GM11168 (cell line): ENCODE measurements around the gene TMED9.
"Not testable (repeated sequence)": the region's sequence is repeated elsewhere in the genome, so short reads cannot be mapped to it uniquely, and the experiment has no call there.

Experiments
- in situ Hi-C: fragments of 300-500 bp; cut with MboI; formaldehyde crosslinking; loops from one replicate; pipeline ENCODE4 v1.12.0; 2022; ENCODE audit warnings: low sequenced_read_pairs; ENCODE audit not compliant: unreplicated experiment

Gene TMED9

GRCh38 chr5:177605078-177605477 lies 13.1 kb downstream of the TMED9 start:
- in situ Hi-C loops, result no loop called here

DNA sequence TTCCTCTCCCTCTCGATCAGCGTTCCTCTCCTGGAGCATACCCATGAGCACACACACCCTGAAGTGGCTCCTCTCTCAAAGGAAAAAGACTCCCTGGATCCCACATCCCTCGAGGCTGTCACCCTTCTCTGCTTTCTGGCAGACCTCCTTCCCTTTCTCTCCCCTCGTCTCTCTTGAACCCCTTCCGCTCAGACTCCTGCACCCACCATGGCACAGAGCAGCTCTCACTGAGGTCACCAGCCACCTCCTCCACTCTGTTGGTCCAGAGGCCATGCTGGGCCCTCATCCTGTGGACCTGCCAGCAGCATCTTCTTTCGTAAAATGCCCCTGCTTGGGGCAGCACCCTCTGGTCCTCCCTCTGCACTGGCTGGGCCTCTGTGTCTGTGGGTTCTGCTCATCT lies 13.7 kb downstream of the TMED9 start:
- in situ Hi-C loops, result no loop called here

DNA sequence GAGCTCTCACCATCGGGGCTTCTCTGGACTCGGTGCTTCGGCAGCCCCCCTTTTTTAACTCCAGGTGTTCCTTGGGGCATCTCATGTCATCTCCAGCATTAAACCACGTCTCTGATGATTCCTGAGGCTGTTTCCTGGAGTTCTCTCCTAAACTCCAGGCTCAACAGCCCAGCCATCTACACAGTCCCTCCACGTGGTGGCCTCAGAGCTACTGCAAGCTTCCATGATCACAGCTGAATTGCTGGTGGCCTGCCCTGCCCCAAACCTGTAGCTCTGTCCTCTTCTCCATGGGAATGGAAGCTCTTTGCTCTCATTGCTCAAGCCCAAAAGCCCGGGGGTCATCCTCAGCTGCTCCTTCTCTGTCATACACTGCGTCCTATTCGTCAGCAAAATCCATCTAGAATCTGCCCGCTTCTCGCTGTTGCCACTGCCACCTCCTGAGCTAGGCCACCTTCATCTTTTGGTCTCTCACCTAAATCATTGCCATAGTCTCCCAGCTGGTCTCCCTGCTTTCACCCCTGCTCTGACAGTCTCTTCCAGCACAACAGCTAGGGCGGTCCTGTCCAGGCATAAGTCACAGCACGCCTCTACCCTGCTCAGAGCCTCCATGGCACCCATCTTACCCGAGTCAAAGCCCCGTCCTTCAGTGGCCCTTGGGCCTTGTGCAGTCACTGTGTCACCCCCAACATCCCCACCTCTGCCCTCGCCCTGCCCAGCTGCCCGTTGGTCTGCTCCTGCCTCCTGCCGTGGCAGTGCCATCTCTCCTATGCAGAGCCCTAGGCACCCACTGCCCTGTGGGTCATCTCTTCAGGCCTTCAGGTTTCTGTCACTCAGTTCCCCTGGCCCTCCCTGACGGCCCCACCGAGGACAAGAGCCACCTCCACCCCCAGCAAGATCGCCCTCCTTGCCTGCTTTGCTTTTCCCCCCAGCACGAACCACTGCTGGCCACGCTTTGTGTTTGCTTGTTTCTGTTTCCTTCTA lies 14.4 kb downstream of the TMED9 start:
- in situ Hi-C loops, result no loop called here

DNA sequence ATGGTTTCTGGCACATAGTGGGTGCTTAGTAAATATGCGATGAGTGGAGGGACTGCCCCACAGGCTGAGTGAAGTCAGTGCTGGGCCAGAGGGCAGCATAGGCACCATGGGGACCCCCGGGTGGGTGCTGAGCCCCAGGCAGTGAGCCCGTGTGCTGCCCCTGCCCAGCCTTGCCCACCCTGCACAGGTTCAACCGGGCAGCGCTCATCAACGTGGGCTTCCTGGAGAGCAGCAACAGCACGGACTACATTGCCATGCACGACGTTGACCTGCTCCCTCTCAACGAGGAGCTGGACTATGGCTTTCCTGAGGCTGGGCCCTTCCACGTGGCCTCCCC lies 15.1 kb downstream of the TMED9 start:
- in situ Hi-C loops, result no loop called here

- in situ Hi-C loops, result no loop called here
Observed at GRCh38 chr5:177607452-177608192, 15.6 kb downstream of the TMED9 start.

GRCh38 chr5:177608243-177609075 lies 16.5 kb downstream of the TMED9 start:
- in situ Hi-C loops, result no loop called here

GRCh38 chr5:177609076-177610059 lies 17.4 kb downstream of the TMED9 start:
- in situ Hi-C loops, result no loop called here

GRCh38 chr5:177610131-177610769 lies 18.2 kb downstream of the TMED9 start:
- in situ Hi-C loops, result no loop called here

GRCh38 chr5:177610770-177611445 lies 18.9 kb downstream of the TMED9 start:
- in situ Hi-C loops, result no loop called here

DNA sequence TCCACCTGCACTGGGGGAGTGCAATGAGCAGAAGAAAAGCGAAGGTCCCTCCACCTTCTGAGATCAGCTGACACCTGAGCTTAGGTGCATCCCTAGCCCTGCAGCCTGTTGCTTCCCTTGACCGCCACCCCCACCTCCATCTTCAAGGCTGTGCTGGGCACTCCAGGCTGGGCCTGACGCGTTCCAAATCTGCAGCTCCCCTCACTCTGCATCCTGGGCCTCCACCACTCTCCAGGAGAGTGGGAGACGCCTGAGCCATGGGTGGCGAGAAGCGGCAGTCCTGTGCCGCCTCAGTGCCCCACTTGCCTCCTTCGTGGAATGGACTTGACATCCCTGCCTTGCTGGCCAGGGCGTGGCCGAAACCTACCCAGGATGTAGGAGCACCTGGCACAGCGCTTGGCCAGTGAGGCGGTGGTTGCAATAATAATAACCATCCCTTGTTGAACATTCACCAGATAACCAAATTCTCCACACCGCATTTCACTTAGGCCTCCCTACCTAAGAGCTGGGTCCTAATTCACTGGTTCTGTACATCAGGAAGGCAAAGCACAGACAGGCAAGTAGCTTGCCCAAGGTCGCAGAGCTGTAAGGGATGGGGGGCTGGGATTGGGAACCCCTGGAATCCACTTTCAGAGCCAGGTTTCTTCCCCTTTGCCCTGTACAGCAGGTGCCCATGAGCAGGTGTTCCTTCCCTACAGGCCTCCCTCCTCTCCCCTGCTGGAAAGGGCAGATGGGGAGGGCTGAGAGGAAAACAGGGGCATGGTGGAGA lies 19.6 kb downstream of the TMED9 start:
- in situ Hi-C loops, result no loop called here

- in situ Hi-C loops, result no loop called here
Observed at GRCh38 chr5:177612215-177612673, 20.2 kb downstream of the TMED9 start.

DNA sequence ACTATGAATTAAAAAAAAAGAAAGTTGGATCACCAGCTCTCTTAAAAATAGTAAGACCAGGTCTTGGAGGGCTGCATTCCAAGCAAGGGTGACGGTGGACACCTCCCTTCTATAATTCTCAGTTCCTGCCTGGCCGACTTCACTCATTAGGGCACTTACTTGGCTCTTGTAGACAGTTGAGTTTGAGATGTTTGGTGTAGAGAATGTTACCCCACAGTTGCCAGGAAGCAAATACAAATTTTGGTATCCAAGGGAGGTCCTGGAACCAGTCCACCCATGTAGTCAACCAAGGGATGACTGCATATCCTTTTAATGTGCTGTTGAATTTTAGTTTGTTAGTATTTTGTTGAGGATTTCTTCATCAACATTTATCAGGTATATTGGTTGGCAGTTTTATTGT lies 28.6 kb downstream of the TMED9 start:
- in situ Hi-C loops, result no loop called here

DNA sequence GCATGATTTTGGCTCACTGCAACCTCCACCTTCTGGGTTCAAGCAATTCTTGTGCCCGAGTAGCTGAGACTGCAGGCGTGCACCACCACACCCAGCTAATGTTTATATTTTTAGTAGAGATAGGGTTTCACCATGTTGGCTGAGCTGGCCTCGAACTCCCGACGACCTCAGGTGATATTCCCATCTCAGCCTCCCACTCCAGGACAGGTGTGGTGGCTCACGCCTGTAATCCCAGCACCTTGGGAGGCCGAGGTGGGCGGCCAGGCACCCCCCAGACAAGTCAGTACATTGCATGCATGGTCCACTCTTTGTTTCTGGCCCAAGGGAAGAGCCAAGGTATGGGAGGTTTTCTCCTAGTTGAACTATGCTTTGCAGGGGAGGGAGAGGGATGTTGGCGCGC lies 32.2 kb downstream of the TMED9 start:
- in situ Hi-C loops, result not testable (repeated sequence)

DNA sequence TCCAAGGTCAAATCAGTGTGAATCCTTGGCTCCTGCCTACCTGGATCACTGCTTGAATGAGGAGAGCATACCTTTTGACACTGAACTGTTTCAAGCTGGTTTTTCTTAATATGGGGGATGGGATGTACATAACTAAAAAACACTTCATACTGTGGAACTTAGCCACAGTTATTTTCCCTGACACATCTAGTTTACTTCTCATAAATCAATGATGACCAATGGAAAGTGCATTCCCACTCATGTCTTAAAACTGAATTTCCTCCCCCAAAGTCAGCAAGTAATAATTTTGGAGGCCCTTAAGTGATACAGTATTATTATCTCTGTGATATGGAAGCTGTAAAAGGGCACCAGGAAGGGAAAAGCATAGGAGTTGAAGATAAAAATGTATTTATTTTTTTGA lies 38.2 kb downstream of the TMED9 start:
- in situ Hi-C loops, result not testable (repeated sequence)

- in situ Hi-C loops, result not testable (repeated sequence)
Observed at GRCh38 chr5:177634912-177635311, 42.9 kb downstream of the TMED9 start.

DNA sequence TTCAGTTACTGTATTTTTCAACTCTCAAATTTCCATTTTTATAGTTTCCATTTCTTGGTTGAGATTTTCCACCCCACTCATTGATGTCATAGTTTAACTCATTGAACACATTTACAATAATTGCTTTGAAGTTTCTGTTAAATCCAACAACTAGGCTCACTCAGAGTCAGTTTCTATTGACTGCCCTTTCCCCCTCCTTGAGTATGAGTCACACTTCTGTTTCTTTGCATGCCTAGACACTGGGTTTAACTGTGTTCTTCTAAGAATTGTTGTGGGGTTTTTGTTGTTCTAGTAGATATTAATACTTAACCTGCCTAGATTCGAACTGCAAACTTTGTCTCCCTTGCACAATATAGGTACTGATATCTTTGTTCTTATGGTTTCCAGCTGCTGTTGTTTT lies 53.5 kb downstream of the TMED9 start:
- in situ Hi-C loops, result not testable (repeated sequence)
